HG03139 (cell line): ENCODE data around the gene RBPMS2.
"Not testable (repeated sequence)": the region's sequence is repeated elsewhere in the genome, so short reads cannot be mapped to it uniquely, and the experiment has no call there.

Source experiments
- ATAC-seq: cut with Tn5 transposase; IDR thresholded peaks from one replicate; pipeline ENCODE4 v1.9.1; 2021; ENCODE audit not compliant: unreplicated experiment

RBPMS2 gene

GRCh38 chr15:64775551-64776401 lies at the start of gene RBPMS2:
TSS of gene RBPMS2 (minus strand) at chr15:64775589. CDS start at chr15:64775319, 270 bp downstream.
- ATAC-seq = no peak

GRCh38 chr15:64824929-64825430 lies 49.6 kb upstream of the RBPMS2 start:
- no peak for ATAC-seq

- no peak for ATAC-seq
These were observed 41.1 kb upstream of the RBPMS2 start for GRCh38 chr15:64816452-64816851.

- ATAC-seq = not testable (repeated sequence)
These were observed 39.6 kb upstream of the RBPMS2 start for GRCh38 chr15:64814965-64815364.

GRCh38 chr15:64814283-64814682 lies 38.9 kb upstream of the RBPMS2 start:
- ATAC-seq = not testable (repeated sequence)

- ATAC-seq = no peak
These were observed 37.7 kb upstream of the RBPMS2 start for GRCh38 chr15:64813075-64813474.

GRCh38 chr15:64810497-64811326 lies 35.3 kb upstream of the RBPMS2 start:
- ATAC-seq = no peak

GRCh38 chr15:64809649-64810496 lies 34.5 kb upstream of the RBPMS2 start:
- ATAC-seq = no peak

- no peak for ATAC-seq
These were observed 33.5 kb upstream of the RBPMS2 start for GRCh38 chr15:64808785-64809453.

GRCh38 chr15:64807751-64808222 lies 32.4 kb upstream of the RBPMS2 start:
- ATAC-seq = no peak

- ATAC-seq = no peak
These were observed 31.8 kb upstream of the RBPMS2 start for GRCh38 chr15:64807051-64807749.

GRCh38 chr15:64806509-64806908 lies 31.1 kb upstream of the RBPMS2 start:
- ATAC-seq = no peak

GRCh38 chr15:64804619-64805018 lies 29.2 kb upstream of the RBPMS2 start:
- ATAC-seq = no peak

GRCh38 chr15:64803526-64803925 lies 28.1 kb upstream of the RBPMS2 start:
- no peak for ATAC-seq

- ATAC-seq = no peak
These were observed 25.1 kb upstream of the RBPMS2 start for GRCh38 chr15:64800476-64800875.

GRCh38 chr15:64798905-64799304 lies 23.5 kb upstream of the RBPMS2 start:
- not testable (repeated sequence) for ATAC-seq

GRCh38 chr15:64795921-64796320 lies 20.5 kb upstream of the RBPMS2 start:
- ATAC-seq = not testable (repeated sequence)

GRCh38 chr15:64795299-64795698 lies 19.9 kb upstream of the RBPMS2 start:
- not testable (repeated sequence) for ATAC-seq

- no peak for ATAC-seq
These were observed 16.9 kb upstream of the RBPMS2 start for GRCh38 chr15:64792282-64792681.
